Naive thymus-derived CD8-positive, alpha-beta T cell (primary cell): Measurements from ENCODE around the gene CDC27. TPM values are rescaled to one million over a fixed set of nuclear protein-coding genes. Genes with fewer than 3 reads are reported as not detected.
"Not testable (repeated sequence)": the region's sequence is repeated elsewhere in the genome, so short reads cannot be mapped to it uniquely, and the experiment has no call there.

Experiments used
- ATAC-seq, 2 donors: fragments of 150-1000 bp; cut with Tn5 transposase in 1 of 2; sonication (Bioruptor Pico), chemical (Tn5 transposase) in 1 of 2; 1 replicate in 1 of 2; 2 replicates in 1 of 2; pipeline ENCODE4 v1.10.0; 2021; ENCODE audit warnings: mild to moderate bottlenecking in 2 of 2, moderate library complexity in 2 of 2
- POLR2A ChIA-PET: fragments of 350-600 bp; sonication (Branson Sonifier 250); formaldehyde crosslinking; loops from one replicate; lab custom pipeline; 2021; ENCODE audit warnings: antibody characterized with exemption; lab: Charles Lee
- DNase-seq, 10 donors: peaks; one replicate each; pipeline versions ENCODE4 v3.0.0 to v3.0.0-alpha.2; 2020 to 2022
- H3K27ac Mint-ChIP-seq, 10 donors: one replicate each; pipeline ENCODE4 v1.8.0; 2020 to 2022; ENCODE audit warnings: mild to moderate bottlenecking in 10 of 10, mixed read lengths in 10 of 10, moderate library complexity in 4 of 10, inconsistent platforms in 1 of 10
- H3K27me3 Mint-ChIP-seq, 5 donors: one replicate each; pipeline ENCODE4 v1.8.0; 2021 to 2022; ENCODE audit warnings: mixed read lengths in 5 of 5
- H3K36me3 Mint-ChIP-seq, 3 donors: one replicate each; pipeline ENCODE4 v1.8.0; 2020 to 2022; ENCODE audit warnings: mixed read lengths in 3 of 3, mild to moderate bottlenecking in 2 of 3, inconsistent platforms in 1 of 3
- H3K4me1 Mint-ChIP-seq, 4 donors: one replicate each; pipeline ENCODE4 v1.8.0; 2021 to 2022; ENCODE audit warnings: mixed read lengths in 4 of 4
- H3K4me3 Mint-ChIP-seq, 10 donors: one replicate each; pipeline ENCODE4 v1.8.0; 2020 to 2022; ENCODE audit warnings: mild to moderate bottlenecking in 10 of 10, mixed read lengths in 10 of 10, moderate library complexity in 6 of 10, inconsistent platforms in 1 of 10
- H3K9me3 Mint-ChIP-seq, 9 donors: one replicate each; pipeline ENCODE4 v1.8.0; 2020 to 2022; ENCODE audit warnings: mixed read lengths in 9 of 9, mild to moderate bottlenecking in 3 of 9, inconsistent platforms in 1 of 9, moderate library complexity in 1 of 9
- polyA plus RNA-seq, 3 donors: library from polyadenylated mRNA; unstranded; fragments of 300-500 nt; fragmentation: Illumina TruSeq; gene quantifications; one replicate each; pipeline ENCODE4 v1.2.3, GENCODE V29; 2021
- total RNA-seq, 8 experiments: library from RNA in 2 of 8; stranded (reverse) in 2 of 8; gene quantifications; one replicate each; pipeline ENCODE4 v1.2.3 and lab custom pipeline; 2021 to 2026

Gene CDC27
- total and polyA plus RNA-seq, 5 experiments from 2014 or later = 55.8 to 77.0 (median 70.7) TPM

GRCh38 chr17:47119746-47120520 is 69.2 kb downstream of the CDC27 start:
- DNase-seq = no peak
- no peak for ATAC-seq
- no peaks in the 10 kb centered on the region for H3K27me3 Mint-ChIP-seq
- H3K4me1 Mint-ChIP-seq = peaks cover 0 to 1% (median 0%) of the 10 kb centered on the region in 4 donors
- no peaks in the 10 kb centered on the region for H3K9me3 Mint-ChIP-seq
- H3K27ac Mint-ChIP-seq = peak overlapping the region in 6 of 10 donors; percentile 1 to 64 (median 35)
- no peak overlapping the region for H3K4me3 Mint-ChIP-seq
- POLR2A ChIA-PET = no interaction called here
- peaks cover 0 to 43% (median 9%) of the 10 kb centered on the region in 3 donors for H3K36me3 Mint-ChIP-seq

- peaks cover 0 to 31% (median 9%) of the 10 kb centered on the region in 3 donors for H3K36me3 Mint-ChIP-seq
- DNase-seq (no peak), ATAC-seq (no peak)
- peaks cover 0 to 1% (median 0%) of the 10 kb centered on the region in 4 donors for H3K4me1 Mint-ChIP-seq
- H3K4me3 Mint-ChIP-seq = no peak overlapping the region
- POLR2A ChIA-PET = no interaction called here
- no peak overlapping the region for H3K27ac Mint-ChIP-seq
- no peaks in the 10 kb centered on the region for H3K9me3 Mint-ChIP-seq
- H3K27me3 Mint-ChIP-seq = no peaks in the 10 kb centered on the region
Measured at GRCh38 chr17:47117386-47117785, 71.7 kb downstream of the CDC27 start.

GRCh38 chr17:47106130-47106529 is 83.0 kb downstream of the CDC27 start:
- peak overlapping the region in 1 of 10 donors; percentile 83 for H3K27ac Mint-ChIP-seq

GRCh38 chr17:47105246-47105645 is 83.8 kb downstream of the CDC27 start:
- H3K4me3 Mint-ChIP-seq, H3K4me1 Mint-ChIP-seq, H3K27ac Mint-ChIP-seq, ATAC-seq, H3K9me3 Mint-ChIP-seq, POLR2A ChIA-PET, H3K36me3 Mint-ChIP-seq, DNase-seq: not testable (repeated sequence)
- peaks cover 0 to 17% (median 4%) of the 10 kb centered on the region in 5 donors for H3K27me3 Mint-ChIP-seq

More at GRCh38 chr17:47106130-47106529, 83.0 kb downstream of the CDC27 start:
- no peaks in the 10 kb centered on the region for H3K4me1 Mint-ChIP-seq
- POLR2A ChIA-PET = interaction anchor here (0.9 kb wide), 1 partner anchor 15 kb away, joined by 3 read pairs; no protein-coding TSS in a partner anchor
- H3K9me3 Mint-ChIP-seq = peaks cover 0 to 2% (median 0%) of the 10 kb centered on the region in 9 donors
- ATAC-seq = no peak
- no peak for DNase-seq
- no peaks in the 10 kb centered on the region for H3K36me3 Mint-ChIP-seq
- no peak overlapping the region for H3K4me3 Mint-ChIP-seq
- H3K27me3 Mint-ChIP-seq = peaks cover 4 to 23% (median 8%) of the 10 kb centered on the region in 5 donors

GRCh38 chr17:47102914-47103313 is 86.2 kb downstream of the CDC27 start:
- peaks cover 9 to 22% (median 20%) of the 10 kb centered on the region in 4 donors for H3K4me1 Mint-ChIP-seq
- no peak overlapping the region for H3K27ac Mint-ChIP-seq
- POLR2A ChIA-PET = no interaction called here
- no peak for DNase-seq
- peaks cover 0 to 2% (median 0%) of the 10 kb centered on the region in 9 donors for H3K9me3 Mint-ChIP-seq
- peak overlapping the region in 1 of 10 donors; percentile 26 for H3K4me3 Mint-ChIP-seq
- peaks cover 0 to 13% (median 3%) of the 10 kb centered on the region in 5 donors for H3K27me3 Mint-ChIP-seq
- ATAC-seq = no peak
- peaks cover 0 to 4% (median 2%) of the 10 kb centered on the region in 3 donors for H3K36me3 Mint-ChIP-seq

- Mint-ChIP-seq H3K27me3 (peaks cover 0 to 2% (median 0%) of the 10 kb centered on the region in 5 donors), H3K36me3 (peaks cover 2 to 10% (median 4%) of the 10 kb centered on the region in 3 donors), H3K4me1 (peaks cover 11 to 39% (median 30%) of the 10 kb centered on the region in 4 donors), H3K4me3 (peak overlapping the region; percentile 92 to 100 (median 100)), H3K9me3 (peaks cover 0 to 2% (median 0%) of the 10 kb centered on the region in 9 donors), H3K27ac (peak overlapping the region; percentile 91 to 100 (median 99))
- POLR2A ChIA-PET = interaction anchor here (0.5 to 1.6 kb wide), 4 partner anchors 21 to 922 kb away, joined by 3 to 10 read pairs (median 4); no protein-coding TSS in a partner anchor
- DNase-seq = peak; percentile 74 to 95 (median 88)
- peak; percentile 98 to 99 for ATAC-seq
Measured at GRCh38 chr17:47099987-47100711, 88.9 kb downstream of the CDC27 start.

- Mint-ChIP-seq H3K4me1 (peaks cover 11 to 41% (median 31%) of the 10 kb centered on the region in 4 donors), H3K27ac (peak overlapping the region; percentile 60 to 100 (median 91)), H3K9me3 (peaks cover 0 to 2% (median 0%) of the 10 kb centered on the region in 9 donors), H3K36me3 (peaks cover 2 to 10% (median 4%) of the 10 kb centered on the region in 3 donors), H3K4me3 (peak overlapping the region; percentile 79 to 100 (median 90)), H3K27me3 (peaks cover 0 to 2% (median 0%) of the 10 kb centered on the region in 5 donors)
- DNase-seq = peak in 1 of 10 donors; percentile 7
- peak; percentile 28 to 31 for ATAC-seq
- POLR2A ChIA-PET = interaction anchor here (0.5 to 1.6 kb wide), 3 partner anchors 22 to 105 kb away, joined by 3 to 10 read pairs (median 4); no protein-coding TSS in a partner anchor
Measured at GRCh38 chr17:47099451-47099986, 89.6 kb downstream of the CDC27 start.

GRCh38 chr17:47096343-47096742 is 92.8 kb downstream of the CDC27 start:
- ATAC-seq = no peak
- H3K36me3 Mint-ChIP-seq = peaks cover 4 to 32% (median 17%) of the 10 kb centered on the region in 3 donors
- H3K9me3 Mint-ChIP-seq = no peaks in the 10 kb centered on the region
- H3K4me3 Mint-ChIP-seq = peak overlapping the region in 3 of 10 donors; percentile 5 to 30 (median 7)
- H3K27me3 Mint-ChIP-seq = no peaks in the 10 kb centered on the region
- DNase-seq = no peak
- POLR2A ChIA-PET = interaction anchor here (1.4 kb wide), 1 partner anchor 29 kb away, joined by 4 read pairs; no protein-coding TSS in a partner anchor
- peak overlapping the region in 5 of 10 donors; percentile 16 to 43 (median 37) for H3K27ac Mint-ChIP-seq
- H3K4me1 Mint-ChIP-seq = peaks cover 18 to 61% (median 49%) of the 10 kb centered on the region in 4 donors

- no peak overlapping the region for H3K4me3 Mint-ChIP-seq
- H3K27ac Mint-ChIP-seq = no peak overlapping the region
- POLR2A ChIA-PET = no interaction called here
- H3K36me3 Mint-ChIP-seq = peaks cover 4 to 35% (median 17%) of the 10 kb centered on the region in 3 donors
- H3K27me3 Mint-ChIP-seq = no peaks in the 10 kb centered on the region
- ATAC-seq (no peak), DNase-seq (no peak)
- H3K9me3 Mint-ChIP-seq = no peaks in the 10 kb centered on the region
- peaks cover 17 to 66% (median 50%) of the 10 kb centered on the region in 4 donors for H3K4me1 Mint-ChIP-seq
Measured at GRCh38 chr17:47095268-47095667, 93.8 kb downstream of the CDC27 start.

GRCh38 chr17:47087093-47087492 is 102.0 kb downstream of the CDC27 start:
- Mint-ChIP-seq H3K27ac (no peak overlapping the region), H3K4me1 (peaks cover 24 to 62% (median 49%) of the 10 kb centered on the region in 4 donors), H3K4me3 (no peak overlapping the region), H3K36me3 (peaks cover 0 to 16% (median 8%) of the 10 kb centered on the region in 3 donors), H3K27me3 (no peaks in the 10 kb centered on the region), H3K9me3 (no peaks in the 10 kb centered on the region)
- no peak for DNase-seq
- no peak for ATAC-seq
- POLR2A ChIA-PET = no interaction called here

- ATAC-seq (no peak), DNase-seq (no peak)
- POLR2A ChIA-PET = no interaction called here
- peaks cover 0 to 14% (median 6%) of the 10 kb centered on the region in 3 donors for H3K36me3 Mint-ChIP-seq
- peak overlapping the region in 1 of 10 donors; percentile 79 for H3K27ac Mint-ChIP-seq
- no peaks in the 10 kb centered on the region for H3K27me3 Mint-ChIP-seq
- peaks cover 19 to 52% (median 40%) of the 10 kb centered on the region in 4 donors for H3K4me1 Mint-ChIP-seq
- no peaks in the 10 kb centered on the region for H3K9me3 Mint-ChIP-seq
- H3K4me3 Mint-ChIP-seq = no peak overlapping the region
Measured at GRCh38 chr17:47085736-47086135, 103.4 kb downstream of the CDC27 start.

- no peak for DNase-seq
Measured at GRCh38 chr17:47078801-47079200, 110.3 kb downstream of the CDC27 start.

More at GRCh38 chr17:47078801-47079200, 110.3 kb downstream of the CDC27 start:
- H3K4me1 Mint-ChIP-seq = peaks cover 0 to 5% (median under 1%) of the 10 kb centered on the region in 4 donors
- no peak for ATAC-seq
- H3K27ac Mint-ChIP-seq = no peak overlapping the region
- H3K9me3 Mint-ChIP-seq = no peaks in the 10 kb centered on the region
- no peaks in the 10 kb centered on the region for H3K27me3 Mint-ChIP-seq
- POLR2A ChIA-PET = interaction anchor here (0.6 kb wide), 1 partner anchor 74 kb away, joined by 3 read pairs; no protein-coding TSS in a partner anchor
- peaks cover 0 to 13% (median 8%) of the 10 kb centered on the region in 3 donors for H3K36me3 Mint-ChIP-seq
- no peak overlapping the region for H3K4me3 Mint-ChIP-seq
